GM10847 (cell line): ENCODE results near the gene CGREF1.

Experiments
- POLR2A ChIP-seq: IDR thresholded peaks from 2 replicates; pipeline ENCODE4 v1.6.1; 2011; ENCODE audit not compliant: insufficient read length; ENCODE audit errors: extremely low read depth

Gene CGREF1

GRCh38 chr2:27147935-27148334 lies 29.0 kb upstream of the CGREF1 start:
- TF ChIP-seq POLR2A, result no peak

- TF ChIP-seq POLR2A, result no peak
Measured at GRCh38 chr2:27145682-27146081, 26.8 kb upstream of the CGREF1 start.

- no peak for TF ChIP-seq POLR2A
Measured at GRCh38 chr2:27143285-27143684, 24.4 kb upstream of the CGREF1 start.

- no peak for TF ChIP-seq POLR2A
Measured at GRCh38 chr2:27139310-27139709, 20.4 kb upstream of the CGREF1 start, which contains the start of gene PRR30. Gene PRR30 (minus strand): TSS chr2:27139410. CDS start chr2:27138329, 1,081 bp downstream.

GRCh38 chr2:27138111-27138510 lies 19.2 kb upstream of the CGREF1 start:
- TF ChIP-seq POLR2A, result no peak

GRCh38 chr2:27137322-27137935 lies 18.5 kb upstream of the CGREF1 start:
- no peak for TF ChIP-seq POLR2A

- TF ChIP-seq POLR2A, result no peak
Measured at GRCh38 chr2:27136751-27137150, 17.8 kb upstream of the CGREF1 start.

- no peak for TF ChIP-seq POLR2A
Measured at GRCh38 chr2:27135478-27135955, 16.6 kb upstream of the CGREF1 start.

GRCh38 chr2:27134781-27135477 lies 16.0 kb upstream of the CGREF1 start:
- no peak for TF ChIP-seq POLR2A

GRCh38 chr2:27133905-27134780 lies 15.2 kb upstream of the CGREF1 start, which contains the start of gene PREB:
Gene PREB (minus strand): TSS chr2:27134636. CDS start chr2:27134421, 215 bp downstream.
- peak; percentile 86 for TF ChIP-seq POLR2A

GRCh38 chr2:27133195-27133875 lies 14.4 kb upstream of the CGREF1 start:
- no peak for TF ChIP-seq POLR2A

- no peak for TF ChIP-seq POLR2A
Measured at GRCh38 chr2:27131429-27131828, 12.5 kb upstream of the CGREF1 start.

- no peak for TF ChIP-seq POLR2A
Measured at GRCh38 chr2:27130396-27130795, 11.5 kb upstream of the CGREF1 start.

- no peak for TF ChIP-seq POLR2A
Measured at GRCh38 chr2:27128668-27129571, 10.0 kb upstream of the CGREF1 start.

- no peak for TF ChIP-seq POLR2A
Measured at GRCh38 chr2:27127883-27128667, 9.1 kb upstream of the CGREF1 start.
